GM12875 (cell line): Measurements from ENCODE around the gene PRPF19.
A peak's percentile ranks its signal among the peaks of the same experiment; 100 is the strongest.

ENCODE experiments used
- H3K4me3 ChIP-seq: one replicate; pipeline ENCODE4 v1.5.1; 2011; ENCODE audit warnings: low read depth, low read length, control low read depth
- TF ChIP-seq, protein P1 (sequence below): IDR thresholded peaks from 2 replicates; pipeline ENCODE4 v1.5.1; 2011; ENCODE audit warnings: low read depth, mild to moderate bottlenecking, control low read depth, inconsistent platforms, low read length, moderate library complexity, borderline replicate concordance; ENCODE audit not compliant: insufficient read depth

The PRPF19 gene

DNA sequence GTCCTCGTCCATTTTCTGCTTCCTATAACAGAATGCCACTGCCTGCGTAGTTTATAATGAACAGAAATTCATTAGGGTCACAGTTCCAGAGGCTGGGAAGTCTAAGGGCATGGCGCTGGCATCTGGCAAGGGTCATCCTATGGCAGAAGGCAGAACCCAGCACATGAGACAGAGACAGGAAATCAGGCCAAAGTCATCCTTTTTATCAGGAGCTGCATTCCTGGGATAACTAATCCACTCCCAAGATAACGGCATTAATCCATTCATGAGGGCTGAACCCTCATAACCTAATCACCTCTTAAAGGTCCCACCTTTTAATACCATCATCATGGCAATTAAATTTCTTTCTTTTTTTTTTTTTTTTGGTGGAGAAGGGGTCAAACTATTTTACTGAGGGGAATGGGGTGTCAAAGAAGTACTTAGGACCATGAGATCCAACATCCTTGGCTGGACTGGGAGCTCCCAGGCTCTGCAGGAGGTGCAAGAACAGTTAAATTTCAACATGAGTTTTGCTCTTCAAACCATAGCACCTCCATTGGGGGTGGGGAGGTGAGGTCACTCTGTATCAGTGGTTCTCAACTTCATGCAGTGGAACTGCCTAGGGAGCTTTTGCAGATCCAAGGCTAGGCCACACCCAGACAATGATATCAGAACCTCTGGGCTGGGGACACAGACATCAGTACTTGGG lies 12.0 kb upstream of the PRPF19 start:
- no peak overlapping the region for H3K4me3 ChIP-seq

DNA sequence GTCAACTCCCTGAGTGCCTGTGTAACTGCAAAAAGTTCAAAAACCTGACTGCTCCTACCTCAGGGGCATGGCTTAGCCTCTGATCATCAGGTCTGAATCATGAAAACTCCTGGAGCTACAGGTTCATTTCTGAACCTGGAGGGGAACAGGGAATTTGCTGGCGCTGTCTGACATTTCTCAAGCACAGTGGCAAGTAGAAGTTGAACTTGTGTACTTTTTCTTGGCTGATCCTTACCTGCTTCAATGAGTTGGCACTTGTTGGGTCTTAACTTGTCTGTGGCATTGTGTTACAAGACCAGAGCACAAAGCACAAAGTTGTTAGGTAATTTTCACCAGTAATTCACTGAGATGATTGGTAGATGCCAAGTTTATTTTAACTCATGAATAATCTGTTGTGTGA lies 10.9 kb upstream of the PRPF19 start:
- TF ChIP-seq, protein P1, sequence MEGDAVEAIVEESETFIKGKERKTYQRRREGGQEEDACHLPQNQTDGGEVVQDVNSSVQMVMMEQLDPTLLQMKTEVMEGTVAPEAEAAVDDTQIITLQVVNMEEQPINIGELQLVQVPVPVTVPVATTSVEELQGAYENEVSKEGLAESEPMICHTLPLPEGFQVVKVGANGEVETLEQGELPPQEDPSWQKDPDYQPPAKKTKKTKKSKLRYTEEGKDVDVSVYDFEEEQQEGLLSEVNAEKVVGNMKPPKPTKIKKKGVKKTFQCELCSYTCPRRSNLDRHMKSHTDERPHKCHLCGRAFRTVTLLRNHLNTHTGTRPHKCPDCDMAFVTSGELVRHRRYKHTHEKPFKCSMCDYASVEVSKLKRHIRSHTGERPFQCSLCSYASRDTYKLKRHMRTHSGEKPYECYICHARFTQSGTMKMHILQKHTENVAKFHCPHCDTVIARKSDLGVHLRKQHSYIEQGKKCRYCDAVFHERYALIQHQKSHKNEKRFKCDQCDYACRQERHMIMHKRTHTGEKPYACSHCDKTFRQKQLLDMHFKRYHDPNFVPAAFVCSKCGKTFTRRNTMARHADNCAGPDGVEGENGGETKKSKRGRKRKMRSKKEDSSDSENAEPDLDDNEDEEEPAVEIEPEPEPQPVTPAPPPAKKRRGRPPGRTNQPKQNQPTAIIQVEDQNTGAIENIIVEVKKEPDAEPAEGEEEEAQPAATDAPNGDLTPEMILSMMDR, result no peak
- H3K4me3 ChIP-seq, result no peak overlapping the region

More for the DNA sequence above, 12.0 kb upstream of the PRPF19 start:
- TF ChIP-seq, protein P1, result no peak

DNA sequence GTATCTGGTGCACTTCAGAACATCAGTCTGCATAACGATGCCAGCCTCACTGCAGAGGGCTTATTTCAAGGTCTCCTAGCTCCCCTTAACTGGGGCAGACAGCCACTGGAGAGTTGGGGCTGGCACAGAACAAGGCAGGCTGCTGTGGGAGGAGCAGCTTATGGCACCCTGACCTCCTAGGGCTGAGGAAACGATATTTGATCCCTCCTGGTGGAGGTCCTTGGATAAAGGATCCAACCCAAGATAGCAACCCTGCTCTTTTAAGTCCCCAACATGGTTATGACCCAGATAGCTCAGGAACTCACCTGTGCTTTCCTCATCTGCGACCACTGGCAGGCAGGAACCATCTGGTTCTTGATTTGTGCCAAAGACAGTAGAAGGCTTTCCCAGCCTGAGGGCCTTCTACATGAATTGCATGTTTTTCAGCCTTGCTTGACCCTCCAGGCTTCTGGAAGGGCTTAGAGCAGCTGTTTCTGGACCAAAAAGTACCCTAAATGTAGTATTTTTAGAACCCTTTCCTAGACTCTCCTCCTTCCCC lies 10.4 kb upstream of the PRPF19 start:
- TF ChIP-seq, protein P1, result no peak
- no peak overlapping the region for H3K4me3 ChIP-seq

DNA sequence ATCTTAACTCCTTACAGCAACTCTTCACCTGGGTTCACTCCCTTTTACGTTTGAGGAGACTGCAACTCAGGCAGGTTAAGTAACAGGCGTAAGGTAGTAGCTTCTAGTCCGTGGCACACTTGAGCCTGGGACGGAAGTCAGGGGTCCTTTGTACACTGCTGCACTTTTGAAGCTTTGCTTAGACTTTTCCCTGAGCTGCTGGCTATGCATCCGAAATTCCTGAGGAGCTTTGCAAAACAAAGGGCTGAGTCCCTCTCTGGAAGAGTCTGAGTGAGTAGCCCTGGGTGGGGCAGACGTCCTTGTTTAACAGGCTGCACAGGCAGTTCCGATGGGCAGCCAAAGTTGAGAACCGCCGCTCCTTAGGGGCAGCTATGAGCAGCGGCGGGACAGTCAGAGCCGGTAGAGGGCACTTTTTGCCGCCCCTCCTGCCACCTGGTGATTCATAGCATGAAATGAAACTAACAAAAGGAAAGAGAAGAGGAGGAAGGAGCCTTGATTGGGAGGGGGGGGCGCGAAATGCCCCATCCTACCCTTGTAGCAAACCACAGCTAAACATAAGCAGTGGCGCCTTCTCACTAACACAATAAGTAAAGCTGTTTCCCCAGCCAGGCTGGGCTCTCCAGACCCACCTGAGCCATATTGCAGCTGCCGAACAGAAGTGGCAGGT lies 9.0 kb upstream of the PRPF19 start:
- TF ChIP-seq, protein P1, result peak; percentile 41; the same call in 1 of the 2 replicates
- H3K4me3 ChIP-seq, result peak overlapping the region; percentile 93

DNA sequence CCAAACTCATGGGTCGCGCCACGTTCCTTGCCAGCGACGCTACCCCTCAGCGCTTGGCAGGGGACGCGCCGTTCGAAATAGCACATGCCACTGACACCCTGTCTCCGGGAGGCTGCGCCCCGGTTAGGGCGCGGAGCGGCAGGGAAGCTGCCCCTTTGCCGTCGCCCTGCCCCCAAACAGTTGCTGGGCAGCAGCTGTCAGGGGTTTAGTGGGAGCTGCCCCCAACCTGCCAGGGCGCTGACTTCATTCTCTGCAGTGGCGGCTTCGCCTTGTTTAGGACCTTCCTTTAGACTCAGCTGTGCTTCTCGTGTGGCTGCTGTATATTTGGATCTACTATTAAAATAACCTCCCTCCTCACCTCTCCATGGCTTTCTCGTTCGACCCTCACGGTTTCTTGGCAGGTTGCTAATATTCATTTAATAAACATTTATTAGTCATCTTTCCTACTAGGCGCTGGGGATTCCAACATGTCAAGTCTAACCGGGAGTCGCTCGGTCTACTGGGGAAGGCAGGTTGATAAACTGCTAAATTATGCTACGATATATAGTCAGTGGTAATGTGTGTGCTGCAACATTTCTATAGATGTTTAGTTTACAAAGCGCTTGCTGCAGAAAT lies 8.4 kb upstream of the PRPF19 start:
- H3K4me3 ChIP-seq, result peak overlapping the region; percentile 93
- TF ChIP-seq, protein P1, result no peak

DNA sequence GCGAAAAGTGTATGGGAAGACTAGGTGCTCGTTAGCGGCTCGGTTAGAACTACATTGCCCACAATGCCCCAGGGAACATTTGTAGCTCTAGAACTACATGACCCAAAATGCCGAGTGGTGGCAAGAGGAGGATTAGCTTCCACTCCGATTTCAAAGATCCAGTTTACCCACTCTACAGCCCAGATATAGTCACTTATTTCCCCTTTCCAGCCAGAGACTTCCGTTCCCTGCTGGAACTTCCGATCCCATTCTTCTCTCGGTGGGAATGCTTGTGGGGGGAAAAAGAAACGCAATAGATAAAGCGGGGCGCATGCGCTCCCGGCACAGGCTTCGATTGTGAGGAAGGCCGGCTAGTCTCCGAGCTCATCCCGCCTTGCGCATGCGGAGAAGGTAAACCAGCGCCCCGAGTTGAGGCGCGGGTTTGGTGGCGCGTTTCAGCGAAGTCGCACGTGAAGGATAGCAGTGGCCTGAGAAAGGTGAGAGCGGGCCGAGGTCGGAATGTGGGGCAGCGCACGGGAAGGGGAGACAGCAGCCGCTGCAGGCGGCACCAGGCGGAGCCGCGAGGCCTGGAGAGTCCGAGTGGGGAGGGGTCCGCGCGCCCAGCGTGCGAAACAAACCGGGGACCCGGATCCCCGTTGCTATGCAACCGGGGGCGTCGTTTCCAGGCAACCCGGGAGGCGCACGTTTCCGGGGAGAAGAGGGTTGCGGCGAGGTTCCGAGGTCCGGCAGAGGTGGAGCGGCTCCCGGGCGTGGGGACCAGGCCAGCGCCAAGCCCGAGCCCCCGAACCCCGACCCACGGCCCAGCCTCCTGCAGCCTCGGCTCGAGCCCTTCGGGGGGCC lies 7.6 kb upstream of the PRPF19 start, which contains the start of gene TMEM109:
TSS of gene TMEM109 (plus strand) at position 366 of the 840 bp plus-strand sequence. CDS start 5,536 bp downstream, outside the sequence.
- H3K4me3 ChIP-seq, result peak within 1 kb of the TSS; percentile 93
- TF ChIP-seq, protein P1, result no peak
